Subcutaneous abdominal adipose tissue (tissue), 5 donors: ENCODE measurements around the gene PAM.

Source experiments
- H3K27ac ChIP-seq: one replicate; pipeline ENCODE4 v1.7.0; 2013; ENCODE audit warnings: low read depth, mild to moderate bottlenecking, inconsistent platforms, low read length, moderate library complexity
- H3K27me3 ChIP-seq, 5 donors: one replicate each; pipeline ENCODE4 v1.7.0; 2013; ENCODE audit warnings: low read length in 5 of 5, inconsistent platforms in 1 of 5; ENCODE audit not compliant: control insufficient read depth in 5 of 5, insufficient read depth in 4 of 5
- H3K36me3 ChIP-seq, 5 donors: one replicate each; pipeline ENCODE4 v1.7.0; 2013; ENCODE audit warnings: low read length in 5 of 5; ENCODE audit not compliant: control insufficient read depth in 5 of 5, insufficient read depth in 5 of 5
- H3K4me1 ChIP-seq, 5 donors: one replicate each; pipeline ENCODE4 v1.7.0; 2013; ENCODE audit warnings: low read length in 5 of 5, mild to moderate bottlenecking in 3 of 5, moderate library complexity in 1 of 5; ENCODE audit not compliant: control insufficient read depth in 5 of 5, insufficient read depth in 5 of 5
- H3K4me3 ChIP-seq, 5 donors: one replicate each; pipeline ENCODE4 v1.7.0; 2013; ENCODE audit warnings: low read length in 5 of 5, low read depth in 1 of 5
- H3K9ac ChIP-seq, 5 donors: one replicate each; pipeline ENCODE4 v1.7.0; 2013; ENCODE audit warnings: low read length in 5 of 5, mild to moderate bottlenecking in 4 of 5, moderate library complexity in 3 of 5
- H3K9me3 ChIP-seq, 5 donors: one replicate each; pipeline ENCODE4 v1.7.0; 2013; ENCODE audit warnings: low read length in 5 of 5; ENCODE audit not compliant: control insufficient read depth in 5 of 5
- donor health status: healthy.
- donor health status: healthy.
- donor health status: healthy.
- donor health status: healthy.
- donor health status: healthy.

PAM gene

DNA sequence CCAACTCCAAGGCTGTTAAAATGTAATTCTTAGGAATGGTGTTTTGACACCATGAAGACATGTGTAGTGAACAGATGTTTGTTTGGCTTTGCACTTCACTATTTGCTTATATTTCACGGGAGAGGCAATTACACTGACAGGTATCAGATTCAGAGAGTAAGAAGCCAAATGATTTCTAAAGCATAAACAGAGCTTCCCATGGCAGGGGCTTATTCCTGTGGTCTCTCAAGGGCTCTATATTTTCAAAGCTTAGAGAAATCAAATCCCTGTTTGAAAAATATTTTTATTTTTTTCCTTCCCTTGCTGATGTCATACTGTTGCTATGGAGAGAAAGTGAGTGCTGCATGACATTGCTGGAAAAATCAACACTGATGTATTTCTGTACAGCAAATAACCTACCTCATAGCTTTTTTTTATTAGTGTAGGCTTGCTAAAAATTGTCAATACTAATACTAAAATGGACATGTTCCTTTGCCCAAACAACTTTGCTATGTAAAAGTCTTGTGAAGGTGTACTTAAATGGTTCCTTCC, 203.4 kb downstream of the PAM start:
- Histone ChIP-seq H3K4me3 (no peak overlapping the region), H3K27me3 (no peaks in the 10 kb centered on the region), H3K27ac (no peak overlapping the region), H3K9ac (no peak overlapping the region), H3K4me1 (no peaks in the 10 kb centered on the region), H3K9me3 (no peaks in the 10 kb centered on the region), H3K36me3 (peaks cover 0 to 18% (median 4%) of the 10 kb centered on the region in 5 donors)

DNA sequence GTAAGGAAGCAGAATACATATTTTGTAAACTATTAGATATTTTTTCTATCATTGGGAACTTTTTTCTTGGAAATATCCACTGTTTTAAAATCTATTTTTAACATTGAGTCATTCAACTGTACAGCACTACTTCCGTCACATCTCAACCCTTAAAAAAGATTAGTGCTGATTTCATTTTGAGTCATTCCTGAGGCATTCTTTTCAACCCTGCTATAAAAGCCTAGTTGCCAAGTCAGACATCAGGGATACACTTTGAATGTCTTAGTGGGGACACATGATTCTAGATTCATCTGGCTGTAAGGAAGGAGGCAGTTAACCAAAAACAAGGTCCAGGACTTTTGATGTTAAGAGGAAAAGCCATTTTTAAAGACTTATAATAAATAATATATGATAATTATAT, 203.9 kb downstream of the PAM start:
- H3K4me3 ChIP-seq = no peak overlapping the region
- no peaks in the 10 kb centered on the region for H3K4me1 ChIP-seq
- no peak overlapping the region for H3K27ac ChIP-seq
- H3K36me3 ChIP-seq = peaks cover 0 to 19% (median 4%) of the 10 kb centered on the region in 5 donors
- H3K27me3 ChIP-seq = no peaks in the 10 kb centered on the region
- no peak overlapping the region for H3K9ac ChIP-seq
- no peaks in the 10 kb centered on the region for H3K9me3 ChIP-seq

GRCh38 chr5:102961671-102962070, 206.6 kb downstream of the PAM start:
- Histone ChIP-seq H3K4me1 (no peaks in the 10 kb centered on the region), H3K27me3 (no peaks in the 10 kb centered on the region), H3K9ac (no peak overlapping the region), H3K4me3 (no peak overlapping the region), H3K36me3 (peaks cover 0 to 19% (median 4%) of the 10 kb centered on the region in 5 donors), H3K9me3 (no peaks in the 10 kb centered on the region), H3K27ac (no peak overlapping the region)

GRCh38 chr5:102965653-102966052, 210.5 kb downstream of the PAM start:
- Histone ChIP-seq H3K9ac (no peak overlapping the region), H3K27me3 (no peaks in the 10 kb centered on the region), H3K9me3 (no peaks in the 10 kb centered on the region), H3K27ac (no peak overlapping the region), H3K4me3 (no peak overlapping the region), H3K4me1 (no peaks in the 10 kb centered on the region), H3K36me3 (peaks cover 0 to 12% (median 4%) of the 10 kb centered on the region in 5 donors)

DNA sequence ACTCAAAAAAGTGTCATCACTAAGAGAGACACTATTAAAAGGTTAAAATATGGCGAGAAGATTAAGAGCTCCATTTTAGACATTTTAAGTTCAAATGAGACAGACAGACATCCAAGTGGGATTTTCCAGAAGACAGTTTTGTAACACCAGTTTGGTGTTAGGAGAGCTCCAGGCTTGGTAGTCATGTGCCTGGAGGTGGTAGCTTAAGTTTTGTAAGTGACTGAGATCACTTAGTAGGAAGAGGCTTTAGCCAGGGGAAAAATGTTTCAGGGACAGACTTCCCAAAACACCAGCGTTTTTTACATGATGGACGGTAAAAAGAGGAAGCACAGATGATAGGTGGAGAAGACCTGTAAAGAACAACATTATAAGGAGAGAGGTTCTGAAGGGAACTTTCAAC, 214.5 kb downstream of the PAM start:
- no peak overlapping the region for H3K9ac ChIP-seq

DNA sequence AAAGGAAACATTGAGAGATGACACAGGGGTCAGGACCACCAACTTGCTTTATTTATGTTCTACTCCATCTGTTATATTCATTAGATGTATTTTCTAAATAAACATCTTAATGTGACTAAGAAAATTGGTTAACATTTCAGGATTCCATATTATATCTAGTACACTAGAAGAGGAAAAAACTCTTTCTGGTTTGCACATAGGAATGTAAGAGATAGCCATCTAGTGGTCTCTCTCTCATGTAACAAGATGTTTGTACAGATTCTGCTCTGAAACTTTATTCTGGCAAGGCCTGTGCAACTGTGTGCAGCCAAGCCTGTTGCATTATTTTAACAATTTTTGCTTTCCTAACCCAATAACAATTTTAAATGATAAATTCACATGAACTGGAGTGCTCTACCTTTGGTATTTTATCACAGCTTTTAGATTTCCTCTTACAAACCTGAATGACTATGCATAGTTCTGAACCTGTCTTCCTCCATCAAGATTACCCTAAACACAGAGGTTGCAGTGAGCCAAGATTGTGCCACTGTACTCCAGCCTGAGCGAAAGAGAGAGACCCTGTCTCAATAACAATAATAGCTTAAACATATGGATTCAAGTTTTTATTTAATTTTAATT, 216.7 kb downstream of the PAM start:
- H3K9me3 ChIP-seq = no peaks in the 10 kb centered on the region
- no peaks in the 10 kb centered on the region for H3K27me3 ChIP-seq
- no peak overlapping the region for H3K4me3 ChIP-seq
- no peak overlapping the region for H3K9ac ChIP-seq
- peaks cover 0 to 2% (median 0%) of the 10 kb centered on the region in 5 donors for H3K4me1 ChIP-seq
- peaks cover 3 to 9% (median 5%) of the 10 kb centered on the region in 5 donors for H3K36me3 ChIP-seq
- no peak overlapping the region for H3K27ac ChIP-seq

More for the DNA sequence above, 214.5 kb downstream of the PAM start:
- H3K27me3 ChIP-seq = no peaks in the 10 kb centered on the region
- H3K36me3 ChIP-seq = peaks cover 3 to 9% (median 4%) of the 10 kb centered on the region in 5 donors
- no peaks in the 10 kb centered on the region for H3K4me1 ChIP-seq
- no peaks in the 10 kb centered on the region for H3K9me3 ChIP-seq
- H3K4me3 ChIP-seq = no peak overlapping the region
- H3K27ac ChIP-seq = no peak overlapping the region

DNA sequence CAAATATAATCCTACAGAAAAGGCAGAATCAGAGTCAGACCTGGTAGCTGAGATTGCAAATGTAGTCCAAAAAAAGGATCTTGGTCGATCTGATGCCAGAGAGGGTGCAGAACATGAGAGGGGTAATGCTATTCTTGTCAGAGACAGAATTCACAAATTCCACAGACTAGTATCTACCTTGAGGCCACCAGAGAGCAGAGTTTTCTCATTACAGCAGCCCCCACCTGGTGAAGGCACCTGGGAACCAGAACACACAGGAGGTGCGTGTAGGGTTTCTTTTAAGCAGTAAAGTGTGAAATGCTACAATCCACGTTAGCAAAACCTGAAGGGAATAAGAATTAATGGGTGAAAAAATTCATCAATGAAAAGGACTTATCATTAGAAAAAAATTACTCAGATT, 219.1 kb downstream of the PAM start:
- H3K9me3 ChIP-seq = no peaks in the 10 kb centered on the region
- peaks cover 0 to 2% (median 0%) of the 10 kb centered on the region in 5 donors for H3K4me1 ChIP-seq
- H3K9ac ChIP-seq = no peak overlapping the region
- H3K27ac ChIP-seq = no peak overlapping the region
- peaks cover 3 to 12% (median 5%) of the 10 kb centered on the region in 5 donors for H3K36me3 ChIP-seq
- H3K27me3 ChIP-seq = no peaks in the 10 kb centered on the region
- H3K4me3 ChIP-seq = no peak overlapping the region

DNA sequence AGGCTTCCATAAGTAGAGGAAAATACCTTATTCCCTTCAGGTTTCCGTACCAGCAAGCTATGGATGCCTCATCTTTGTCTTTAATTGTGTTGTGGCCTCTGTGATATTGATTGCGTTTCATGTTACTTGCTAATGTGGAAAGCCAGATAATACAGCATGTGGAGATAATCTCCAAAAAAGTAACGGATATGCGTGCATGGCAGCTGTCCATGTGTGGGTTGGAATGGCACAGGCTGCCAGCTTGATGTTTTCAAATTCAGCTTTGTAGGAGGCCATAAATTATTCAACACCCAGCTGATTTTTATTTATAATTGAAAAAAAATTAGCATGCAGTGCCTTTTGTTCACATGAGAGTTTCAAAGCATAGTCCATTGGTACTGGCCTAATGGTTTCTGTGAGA, 219.9 kb downstream of the PAM start:
- no peak overlapping the region for H3K27ac ChIP-seq
- H3K9ac ChIP-seq = no peak overlapping the region

DNA sequence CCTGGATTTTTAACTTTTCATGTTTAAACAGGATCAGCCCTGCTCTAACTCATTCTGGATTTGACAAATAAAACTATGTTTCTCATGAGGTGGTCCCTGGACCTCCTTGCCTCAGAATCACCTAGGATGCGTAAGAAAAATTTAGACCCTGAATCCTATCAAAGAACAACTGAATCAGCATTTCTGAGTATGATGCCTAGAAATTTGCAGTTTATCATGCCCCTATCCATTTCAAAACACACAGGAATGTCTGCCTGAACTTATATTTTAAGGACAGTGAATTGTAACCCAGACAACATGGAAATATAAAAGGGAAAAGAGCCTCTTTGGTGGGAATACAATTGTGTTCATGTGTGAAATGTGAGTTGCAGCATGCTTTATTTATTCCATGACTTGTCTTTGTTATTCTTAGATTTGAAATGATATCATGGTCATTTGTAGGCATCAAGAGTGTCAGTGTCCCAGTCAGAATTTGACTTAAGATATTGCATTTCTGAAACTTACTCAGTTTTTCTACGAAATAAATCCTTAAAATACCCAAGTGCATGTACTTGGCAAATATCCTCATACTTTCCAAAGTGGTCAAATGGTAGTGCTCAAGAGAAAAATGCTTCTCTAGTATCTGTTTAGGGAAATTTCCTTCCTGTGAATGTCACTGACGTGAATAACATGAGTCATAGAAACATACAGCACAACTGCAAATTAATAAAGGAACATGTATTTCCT, 220.5 kb downstream of the PAM start:
- Histone ChIP-seq H3K27ac (no peak overlapping the region), H3K27me3 (no peaks in the 10 kb centered on the region), H3K9me3 (no peaks in the 10 kb centered on the region), H3K9ac (no peak overlapping the region), H3K4me1 (peaks cover 0 to 2% (median 0%) of the 10 kb centered on the region in 5 donors), H3K4me3 (no peak overlapping the region), H3K36me3 (peaks cover 3 to 12% (median 5%) of the 10 kb centered on the region in 5 donors)

More for the DNA sequence above, 219.9 kb downstream of the PAM start:
- Histone ChIP-seq H3K27me3 (no peaks in the 10 kb centered on the region), H3K4me3 (no peak overlapping the region), H3K4me1 (peaks cover 0 to 2% (median 0%) of the 10 kb centered on the region in 5 donors), H3K9me3 (no peaks in the 10 kb centered on the region), H3K36me3 (peaks cover 3 to 12% (median 5%) of the 10 kb centered on the region in 5 donors)

DNA sequence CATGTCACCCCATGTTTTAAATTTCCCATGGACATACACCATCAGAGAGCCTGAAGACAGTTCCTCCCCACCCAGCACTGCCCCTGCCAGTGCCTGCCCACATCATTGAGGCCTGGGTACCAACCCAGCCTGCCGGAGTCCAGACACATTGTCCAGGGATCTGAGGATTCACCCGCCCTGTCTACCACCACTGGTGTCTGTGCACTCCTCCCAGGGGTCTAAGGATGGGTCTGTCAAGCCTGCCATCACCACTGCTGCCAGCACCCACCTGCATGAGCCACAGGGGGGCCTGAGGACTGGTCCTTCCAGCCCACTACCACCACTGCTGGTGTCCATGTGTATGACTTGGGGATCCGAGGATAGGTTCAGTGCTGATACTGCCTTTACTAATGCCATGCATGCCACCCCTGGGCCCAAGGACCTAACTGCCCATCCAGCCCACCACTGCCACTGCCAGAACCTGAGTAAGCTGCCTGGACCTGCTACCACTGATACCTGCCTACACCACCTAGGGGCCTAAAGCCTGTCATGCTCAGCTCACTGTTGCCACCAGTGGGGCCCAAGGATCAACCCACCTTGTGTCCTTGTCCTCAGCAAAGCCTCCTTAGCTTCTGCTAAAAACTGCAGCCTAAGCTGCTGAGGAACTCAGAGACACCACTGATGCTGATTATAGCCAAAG, 227.0 kb downstream of the PAM start:
- Histone ChIP-seq H3K4me3 (no peak overlapping the region), H3K36me3 (peaks cover 4 to 15% (median 8%) of the 10 kb centered on the region in 5 donors)

More for the DNA sequence above, 227.0 kb downstream of the PAM start:
- Histone ChIP-seq H3K9ac (no peak overlapping the region), H3K27ac (no peak overlapping the region), H3K9me3 (peaks cover 0 to 3% (median 0%) of the 10 kb centered on the region in 5 donors), H3K4me1 (no peaks in the 10 kb centered on the region), H3K27me3 (no peaks in the 10 kb centered on the region)
